HG02970 (cell line): ENCODE data around the gene GGCX.
"Not testable (repeated sequence)": the region's sequence is repeated elsewhere in the genome, so short reads cannot be mapped to it uniquely, and the experiment has no call there.

ENCODE experiments used
- ATAC-seq: cut with Tn5 transposase; IDR thresholded peaks from one replicate; pipeline ENCODE4 v1.9.1; 2021; ENCODE audit warnings: mild to moderate bottlenecking, moderate library complexity, moderate number of reproducible peaks; ENCODE audit not compliant: unreplicated experiment, low FRiP score

Gene GGCX

DNA sequence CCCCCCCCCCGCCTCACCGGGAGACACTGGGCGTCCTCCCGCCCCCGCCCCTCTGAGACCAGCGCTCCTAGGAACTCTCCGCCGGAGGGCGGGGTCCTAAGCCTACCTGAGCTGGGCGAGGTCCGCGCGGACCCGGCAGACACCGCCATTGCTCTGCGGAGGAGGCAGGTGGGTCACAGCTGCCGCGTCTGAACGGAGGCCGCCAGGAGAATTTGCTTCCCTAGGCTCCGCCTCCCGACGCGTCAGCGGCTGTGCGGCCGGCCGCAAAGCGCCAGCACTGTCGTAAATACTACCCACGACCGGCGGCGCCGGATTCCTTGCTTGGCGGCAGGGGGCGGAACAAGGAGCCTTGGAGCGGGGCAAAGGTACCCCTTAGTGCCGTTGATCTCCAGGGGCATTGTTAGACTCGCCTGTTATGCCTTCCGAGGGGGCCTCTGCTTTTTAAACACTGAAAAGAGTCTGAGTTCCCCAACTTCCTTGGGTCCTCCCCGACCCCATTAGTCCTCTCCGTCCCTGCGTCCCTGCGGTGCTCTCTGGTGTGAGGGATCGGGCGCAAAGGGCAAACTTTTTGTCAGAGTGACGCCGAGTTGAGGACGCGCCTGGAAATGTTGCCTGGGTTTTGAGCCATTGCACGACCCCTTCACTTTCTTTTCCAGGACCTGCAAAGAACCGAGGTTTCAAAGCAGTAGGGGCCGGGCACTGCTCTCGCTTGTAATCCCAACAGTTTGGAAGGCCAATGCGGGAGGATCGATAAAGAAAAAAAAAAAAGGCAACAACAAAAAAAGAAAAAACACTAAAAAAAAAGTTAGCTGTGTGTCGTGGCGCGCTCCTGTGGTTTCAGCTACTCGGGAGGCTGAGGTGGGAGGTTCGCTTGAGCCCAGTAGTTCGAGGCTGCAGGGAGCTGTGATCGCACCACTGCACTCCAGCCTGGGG, at the start of gene GGCX:
Gene GGCX, minus strand, starts transcription at position 214 of the 933 bp plus-strand sequence. Its CDS starts 65 bp downstream, at position 149.
- peak; percentile 95 for ATAC-seq

DNA sequence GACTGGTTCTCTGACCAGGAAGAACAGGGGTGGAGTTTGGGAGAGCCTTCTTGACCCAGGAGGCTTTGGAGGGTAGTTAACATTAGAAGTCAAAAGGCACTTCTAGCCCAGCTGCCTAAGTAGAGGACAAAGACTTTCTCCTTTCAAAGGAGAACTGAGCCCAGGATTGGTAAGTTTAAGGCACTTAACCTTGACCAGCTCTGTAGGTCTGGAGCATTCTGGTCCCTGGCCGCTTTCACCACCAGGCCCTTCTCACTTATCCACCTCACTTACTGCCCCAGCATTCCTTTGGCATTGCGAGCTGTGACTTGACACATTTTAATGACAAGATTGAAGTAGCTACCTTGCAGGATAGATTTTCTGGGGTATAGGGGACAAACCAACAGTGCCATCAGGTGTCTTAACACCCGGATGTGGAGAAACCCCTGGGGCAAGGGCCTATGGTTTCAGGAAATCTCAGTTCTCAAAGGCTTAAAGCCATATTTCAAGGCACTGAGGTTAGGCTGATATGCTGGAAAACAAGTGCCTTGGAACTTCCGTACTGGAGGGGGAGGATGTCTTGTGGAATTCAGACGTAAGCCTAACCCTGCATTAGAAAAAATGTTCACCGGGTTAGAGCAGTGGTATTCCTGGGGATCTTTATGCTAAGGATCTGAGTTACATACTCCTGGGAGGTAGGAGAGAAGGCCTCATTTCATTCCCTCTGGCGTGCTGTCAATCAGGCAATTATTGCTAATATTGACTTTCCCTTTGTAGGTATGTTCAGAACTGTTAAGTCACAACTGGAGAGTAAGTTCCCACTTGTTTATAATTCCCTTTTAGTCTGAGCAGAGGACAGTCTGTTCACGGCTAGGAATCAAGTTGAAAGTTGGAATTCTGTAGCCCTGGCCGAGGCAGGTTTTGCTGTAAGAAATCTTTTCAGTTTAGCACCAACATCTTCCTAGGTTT, 46.2 kb upstream of the GGCX start:
- ATAC-seq = no peak

DNA sequence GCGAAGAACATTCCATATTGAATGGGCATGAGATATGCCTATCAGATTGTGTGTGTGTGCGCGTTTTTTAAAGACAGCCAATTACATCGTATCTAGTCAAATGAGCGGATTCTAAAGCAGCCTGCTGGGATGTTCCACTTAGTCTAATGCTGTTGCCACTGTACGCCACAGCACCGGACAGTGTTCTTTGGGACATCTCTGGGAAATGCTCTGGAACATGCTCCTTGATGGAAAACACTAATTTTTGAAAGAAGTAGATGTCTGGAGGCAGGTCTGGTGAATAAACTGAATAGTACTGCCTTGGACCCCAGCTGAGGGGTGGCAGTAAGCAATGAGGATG, 44.8 kb upstream of the GGCX start:
- ATAC-seq = no peak

DNA sequence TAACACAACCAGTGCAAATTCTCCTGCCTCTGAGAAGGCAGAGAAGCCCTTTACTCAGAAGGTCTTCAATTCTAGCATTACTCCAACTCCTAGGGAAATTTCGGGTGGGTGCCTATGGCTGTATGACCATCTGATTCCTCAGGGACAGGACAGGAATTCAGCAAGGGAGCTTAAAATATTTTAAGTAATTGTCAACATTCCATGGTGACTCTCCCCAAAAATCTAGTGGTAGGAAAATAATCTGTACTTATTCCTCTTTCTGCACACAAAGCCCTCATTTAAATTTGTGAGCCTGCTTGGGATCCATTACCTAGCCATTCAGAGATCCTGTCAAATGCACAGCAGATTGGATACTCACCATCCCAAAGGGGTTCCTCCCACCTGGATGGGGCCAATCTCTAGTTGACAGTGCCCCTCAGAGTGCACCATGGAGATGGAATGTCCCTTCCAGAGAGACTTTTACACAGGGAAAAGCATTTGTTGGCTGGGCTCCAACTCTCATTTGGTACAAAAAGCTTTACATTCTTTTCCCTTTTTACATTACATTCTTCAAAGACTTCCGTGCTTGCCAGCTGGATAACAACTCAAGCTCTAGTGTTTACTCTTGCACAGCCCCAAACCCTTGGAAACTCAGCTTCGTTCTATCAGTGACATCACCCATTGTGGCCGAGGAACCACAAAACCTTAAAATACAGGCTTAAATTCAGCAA, 44.3 kb upstream of the GGCX start:
- ATAC-seq = no peak

DNA sequence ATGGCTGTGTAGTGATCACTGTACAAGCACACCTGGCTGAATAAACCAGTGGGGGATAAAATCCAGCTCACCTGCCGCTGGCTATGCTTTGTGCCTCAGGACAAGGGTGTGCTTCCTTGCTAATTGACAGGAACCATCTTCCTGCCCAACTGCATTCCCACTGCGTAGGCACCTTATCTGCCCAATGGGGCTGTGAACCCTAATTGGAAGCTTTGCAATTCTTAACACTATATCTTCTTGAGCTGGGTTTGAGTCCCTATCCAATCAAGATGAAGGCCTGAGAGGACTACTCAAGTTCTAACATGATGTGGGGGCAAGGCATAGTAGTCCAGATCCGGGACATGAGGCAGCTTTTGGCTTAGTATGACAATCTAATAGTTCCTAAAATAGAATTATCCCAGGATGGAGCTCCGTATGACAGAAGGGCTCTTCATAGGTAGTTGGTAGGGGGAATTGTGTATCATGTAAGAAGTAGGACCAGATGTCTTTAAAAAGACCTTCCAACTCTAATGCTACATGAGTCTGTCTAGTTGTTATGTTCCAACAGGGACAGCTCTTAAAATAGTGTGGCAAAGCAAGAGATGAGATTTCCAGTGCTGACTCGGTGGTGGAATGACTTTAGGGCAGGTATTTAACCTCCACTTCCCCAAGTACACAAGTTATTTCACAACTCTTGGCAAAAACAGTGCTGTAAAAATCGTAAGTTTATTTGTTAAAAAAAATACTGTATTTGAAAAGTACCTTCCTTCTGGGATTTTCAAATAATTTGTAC, 43.5 kb upstream of the GGCX start:
- no peak for ATAC-seq

DNA sequence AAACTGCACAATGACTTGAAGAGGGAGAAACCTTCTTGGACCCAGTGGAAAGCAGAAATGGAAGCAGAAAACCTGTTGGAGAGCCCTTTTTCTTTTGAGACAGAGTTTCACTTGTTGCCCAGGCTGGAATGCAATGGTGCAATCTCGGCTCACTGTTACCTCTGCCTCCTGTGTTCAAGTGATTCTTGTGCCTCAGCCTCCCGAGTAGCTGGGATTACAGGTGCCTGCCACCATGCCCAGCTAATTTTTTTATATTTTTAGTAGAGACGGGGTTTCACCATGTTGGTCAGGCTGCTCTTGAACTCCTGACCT, 42.8 kb upstream of the GGCX start:
- ATAC-seq = not testable (repeated sequence)

DNA sequence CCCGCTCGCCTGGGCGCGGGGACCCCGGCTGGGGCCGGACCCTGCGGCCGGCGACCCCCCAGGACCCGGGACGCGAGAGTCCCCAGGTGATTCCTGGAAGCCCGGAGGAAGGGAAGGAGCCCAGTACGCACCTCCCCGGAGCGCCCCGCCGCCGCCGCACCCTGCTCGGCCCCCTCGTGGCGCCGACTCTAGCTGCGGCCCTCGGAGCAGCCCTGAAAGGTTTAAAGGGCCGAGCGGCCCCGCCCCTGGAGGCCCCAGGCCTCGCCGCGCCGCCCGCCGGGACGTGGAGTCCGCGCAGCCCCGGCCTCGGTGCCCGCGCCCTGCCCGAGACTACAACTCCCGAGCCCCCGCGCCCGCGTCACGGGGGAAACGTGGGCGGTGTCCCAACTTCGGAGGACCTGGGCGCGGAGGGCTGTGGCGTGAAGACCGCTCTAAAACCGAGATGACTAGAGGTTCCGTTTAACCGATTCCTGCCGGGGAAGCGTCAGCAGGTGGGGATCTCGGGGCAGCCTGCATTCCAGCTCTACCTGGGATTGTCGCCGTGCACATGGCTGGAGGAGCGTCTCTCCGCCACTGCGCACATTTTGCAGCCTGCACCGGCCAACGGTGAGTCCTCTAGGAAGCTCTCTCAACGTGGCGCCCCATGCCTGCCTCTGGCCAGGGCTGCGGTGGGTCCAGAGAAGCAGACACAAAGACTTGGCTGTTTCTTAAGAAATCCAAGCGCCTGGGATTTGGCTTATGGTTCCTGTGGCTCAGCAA, 41.4 kb upstream of the GGCX start, which contains the start of gene TMEM150A:
Gene TMEM150A, minus strand, starts transcription at position 223 of the 759 bp plus-strand sequence. CDS start 750 bp downstream, outside the sequence.
- ATAC-seq = peak; percentile 91

DNA sequence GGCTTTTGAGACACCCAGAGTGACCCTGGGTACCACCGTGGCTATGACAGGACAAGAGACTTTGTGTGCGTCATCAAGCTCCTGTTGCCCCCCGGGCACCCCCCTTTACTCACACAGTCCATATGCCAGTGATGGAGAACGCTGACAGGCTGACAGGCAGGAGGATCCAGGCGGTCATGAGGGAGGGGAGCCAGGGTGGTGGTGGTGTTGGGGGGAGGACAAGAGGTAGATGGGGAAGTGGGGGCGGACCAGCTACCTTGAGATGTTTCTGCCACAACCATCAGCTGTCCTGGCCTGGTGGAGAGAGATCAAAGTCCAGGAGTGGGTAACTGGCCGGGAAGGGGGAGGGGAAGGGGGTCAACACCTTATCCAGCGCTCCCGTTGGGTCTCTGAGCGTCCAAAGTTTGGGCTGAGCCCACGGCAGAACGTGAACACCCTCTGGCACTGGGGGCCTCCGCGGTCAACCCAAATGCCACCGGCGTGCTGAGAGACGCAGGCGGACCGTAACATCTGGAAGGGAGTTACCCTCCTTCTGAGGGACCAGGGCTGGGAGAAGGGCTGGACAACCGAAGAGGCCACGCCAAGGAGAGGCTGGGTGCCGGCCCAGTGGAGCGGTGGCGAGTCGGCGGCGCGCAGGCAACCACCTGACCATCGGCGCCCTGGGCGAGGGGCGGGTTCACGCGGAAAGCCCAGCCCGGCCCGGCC, 40.6 kb upstream of the GGCX start:
- ATAC-seq = peak; percentile 40

DNA sequence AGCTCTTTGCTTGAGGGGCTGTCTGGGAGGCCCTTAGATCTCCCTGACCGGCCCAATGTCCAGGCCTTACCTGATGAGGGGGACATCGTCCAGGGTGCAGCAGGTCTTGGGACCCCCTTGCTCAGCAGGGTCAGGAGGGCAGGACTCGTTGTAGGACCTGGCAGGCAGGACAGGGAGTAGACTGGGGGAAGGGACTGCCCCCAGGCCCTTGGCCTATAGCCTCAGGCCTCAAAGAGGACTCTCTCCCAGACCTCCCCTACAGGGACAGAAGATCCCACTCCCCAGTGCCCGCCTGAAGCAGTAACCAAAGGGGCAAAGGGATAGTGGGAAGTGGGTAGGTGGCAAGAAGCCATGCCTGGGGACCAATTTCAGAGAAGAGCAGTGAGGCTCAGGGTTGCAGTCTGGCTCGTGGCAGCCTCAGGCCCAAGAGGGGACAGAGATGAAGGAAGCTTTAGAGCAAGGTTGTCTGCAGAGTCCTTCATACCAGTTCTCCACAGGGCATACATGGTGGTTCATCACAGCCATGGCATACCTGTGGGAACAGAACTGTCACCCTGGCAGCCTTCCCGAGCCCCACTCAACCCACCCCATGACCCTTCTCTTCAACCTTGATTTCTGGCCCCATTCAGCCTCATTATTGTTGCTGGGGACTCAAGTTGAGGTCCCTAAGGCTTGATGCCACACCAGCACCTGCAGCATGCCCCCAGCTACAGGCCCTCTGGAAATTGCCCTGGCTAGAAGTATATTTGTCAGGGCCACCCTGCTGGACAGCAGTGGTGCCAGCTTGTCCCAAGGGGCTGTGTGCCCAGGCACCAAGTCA, 39.9 kb upstream of the GGCX start:
- no peak for ATAC-seq

DNA sequence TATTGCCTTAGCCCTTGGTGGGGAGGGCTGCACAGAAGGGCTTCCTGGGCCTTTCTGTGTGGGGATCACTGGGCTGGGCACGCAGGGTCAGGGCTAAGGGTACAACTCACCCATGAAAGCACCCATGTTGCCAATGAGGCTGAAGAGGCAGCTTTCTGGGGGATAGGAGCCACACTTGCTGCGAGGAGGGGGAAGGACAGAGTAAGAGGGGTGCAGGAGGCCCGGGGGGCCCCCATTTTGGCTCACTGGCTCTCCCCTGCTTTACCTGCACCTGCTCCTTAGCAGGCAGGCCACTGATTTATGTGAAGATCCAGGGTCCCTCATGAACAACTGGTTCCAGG, 38.9 kb upstream of the GGCX start:
- ATAC-seq = no peak

DNA sequence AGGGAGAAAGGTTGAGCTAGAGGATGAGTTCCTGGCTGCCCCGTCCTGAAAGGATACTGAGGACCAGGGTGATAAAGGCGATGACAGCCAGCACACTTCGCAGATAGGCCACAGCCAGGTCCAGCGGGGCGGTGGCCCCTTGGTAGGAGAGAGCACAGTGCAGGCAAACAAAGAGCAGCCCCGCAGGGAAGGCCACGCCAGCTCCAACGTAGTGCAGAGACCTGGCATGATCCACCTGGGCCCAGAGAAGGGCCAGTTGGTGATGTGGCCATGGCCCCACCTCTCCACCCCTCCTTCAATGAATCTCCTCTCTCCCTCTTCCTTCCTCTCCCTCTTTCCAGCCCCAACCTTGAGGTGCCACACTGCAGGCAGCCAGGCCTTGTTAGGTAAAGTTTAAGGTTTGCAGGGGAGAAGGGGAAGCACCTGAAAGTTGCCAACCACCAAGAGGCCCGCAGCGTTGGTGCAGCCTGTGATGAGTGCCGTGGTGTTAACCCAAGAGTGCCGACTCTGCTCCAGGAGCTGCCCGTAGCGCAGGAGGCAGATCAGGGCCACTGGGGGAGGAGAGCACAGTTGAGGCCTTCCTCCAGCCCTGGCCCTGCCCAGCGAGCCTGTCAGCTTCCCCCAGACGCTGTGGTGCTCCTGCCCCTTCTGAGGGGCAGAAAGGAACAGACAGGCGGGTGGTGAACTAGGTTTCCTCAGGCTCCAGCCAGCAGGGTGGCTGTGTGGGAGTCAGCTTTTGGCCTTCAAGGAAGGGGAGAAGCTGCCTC, 38.4 kb upstream of the GGCX start:
- no peak for ATAC-seq

DNA sequence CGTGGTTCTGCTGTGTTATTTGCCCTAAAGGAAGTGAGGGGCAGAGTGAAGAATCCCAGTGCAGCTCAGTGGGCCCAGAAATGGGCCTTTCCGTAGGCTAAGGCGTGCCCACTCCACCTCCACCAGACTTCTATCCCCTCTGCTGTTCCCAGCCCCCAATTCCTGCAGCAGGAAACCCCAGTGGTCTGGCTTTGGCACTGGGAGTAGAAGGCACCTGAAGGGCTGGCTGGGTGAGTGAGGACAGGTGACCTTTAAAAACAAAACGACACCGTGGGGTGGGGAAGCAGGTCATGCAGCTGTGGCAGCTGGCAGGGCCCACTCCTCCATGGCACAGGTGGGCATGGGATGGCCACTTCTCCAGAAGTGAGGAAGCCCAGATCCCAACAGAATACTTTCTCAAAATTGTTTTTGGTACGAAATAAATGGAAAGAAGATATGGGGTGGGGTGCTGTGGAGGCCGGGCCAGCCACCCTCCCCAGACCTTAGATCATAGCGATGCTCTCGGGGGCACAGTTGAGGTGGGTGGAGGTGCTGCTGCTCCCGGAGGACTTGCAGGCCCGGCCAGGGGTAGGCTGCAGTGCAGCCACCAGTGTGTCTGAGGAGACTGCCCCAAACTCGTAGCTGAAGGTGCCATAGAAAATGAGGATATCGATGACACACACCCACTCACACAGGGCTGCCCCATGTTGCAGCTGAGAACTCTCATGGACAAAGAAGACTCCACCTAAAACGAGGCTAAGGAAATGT, 37.5 kb upstream of the GGCX start:
- ATAC-seq = no peak

DNA sequence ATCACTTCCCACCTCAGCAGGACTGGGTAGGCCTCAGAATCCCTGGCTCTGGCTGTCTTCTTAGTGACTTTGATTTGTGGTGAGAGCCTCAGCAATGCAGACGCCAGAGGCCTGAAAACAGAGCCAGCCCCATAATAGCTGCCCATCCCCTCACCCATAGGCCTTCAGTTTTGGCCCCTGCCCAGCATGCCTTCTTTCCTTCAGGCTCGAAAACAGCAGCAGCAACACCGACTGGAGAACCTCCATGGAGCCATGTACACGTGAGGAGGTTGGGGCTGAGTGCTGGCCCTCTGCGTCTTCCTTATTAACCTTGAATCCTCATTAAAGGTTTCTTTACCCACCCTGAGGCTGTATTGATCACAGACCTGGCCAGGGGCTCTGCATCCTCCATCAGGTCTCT, 35.9 kb upstream of the GGCX start:
- no peak for ATAC-seq

DNA sequence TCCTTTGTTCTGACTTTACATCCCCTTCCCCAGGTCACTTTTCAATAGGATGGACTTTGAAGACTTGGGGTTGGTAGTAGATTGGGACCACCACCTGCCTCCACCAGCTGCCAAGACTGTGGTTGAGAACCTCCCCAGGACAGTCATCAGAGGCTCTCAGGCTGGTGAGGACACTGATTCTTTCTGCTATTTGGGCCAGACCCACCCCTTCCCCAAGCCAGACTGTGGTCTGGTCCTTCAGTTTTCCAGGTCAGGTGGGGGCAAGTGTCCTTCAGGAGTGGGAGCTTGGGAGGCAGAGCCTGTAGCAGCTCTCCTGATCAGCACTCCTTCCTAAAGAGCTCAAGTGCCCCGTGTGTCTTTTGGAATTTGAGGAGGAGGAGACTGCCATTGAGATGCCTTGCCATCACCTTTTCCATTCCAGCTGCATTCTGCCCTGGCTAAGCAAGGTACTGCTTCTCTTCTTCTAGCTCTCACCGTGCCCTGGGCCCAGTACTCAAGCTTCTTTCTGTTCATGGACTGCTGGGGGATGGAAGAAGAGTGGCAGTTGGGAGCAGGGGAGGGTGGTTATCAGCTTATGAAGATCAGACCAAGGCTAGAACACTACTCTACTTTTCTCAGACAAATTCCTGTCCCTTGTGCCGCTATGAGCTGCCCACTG, 35.3 kb upstream of the GGCX start:
- ATAC-seq = no peak

DNA sequence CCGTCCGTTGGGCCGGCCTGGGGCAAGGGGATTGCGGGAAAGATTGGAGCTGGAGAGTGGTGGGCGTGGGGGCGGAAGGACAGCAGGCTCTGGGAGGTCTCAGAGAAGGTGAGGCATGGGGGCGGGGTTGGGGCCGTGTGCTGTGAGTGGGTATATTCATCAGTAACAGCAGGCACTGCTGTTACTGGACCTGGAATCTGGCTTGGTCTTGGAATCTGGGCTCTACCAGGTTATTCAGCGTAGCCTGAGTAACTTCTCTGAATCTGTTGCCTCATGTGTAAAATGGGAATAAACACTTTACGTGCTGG, 34.7 kb upstream of the GGCX start:
- no peak for ATAC-seq
